Ovary (tissue), 3 donors: ENCODE measurements around the gene DNAH17.

Experiments used
- CTCF ChIP-seq, 3 donors: fragments of 450-650 bp in 2 of 3; fragments of 200-600 bp in 1 of 3; IDR thresholded peaks; one replicate each; pipeline versions ENCODE4 v1.5.1 to v1.8.0; 2016 to 2022; ENCODE audit warnings: antibody characterized with exemption in 3 of 3, mild to moderate bottlenecking in 1 of 3
- EP300 ChIP-seq: sonication (generic); formaldehyde crosslinking; IDR thresholded peaks from one replicate; pipeline ENCODE4 v1.6.1; 2017; ENCODE audit warnings: antibody characterized with exemption
- POLR2A ChIP-seq: fragments of 450-650 bp; IDR thresholded peaks from one replicate; pipeline ENCODE4 v1.6.1; 2017; ENCODE audit warnings: antibody characterized with exemption, mild to moderate bottlenecking, moderate library complexity
- donor health status: DM: no; HTN: no; CAD: no.

GRCh38 chr17:78600181-78600721 is 23.1 kb upstream of the DNAH17 start:
- TF ChIP-seq CTCF (IDR thresholded peaks at IDR 0.05) (no peak), EP300 (no peak), POLR2A (no peak)
